H1 (cell line): ENCODE measurements around the gene WNT9A. TPM values are rescaled to one million over a fixed set of nuclear protein-coding genes. Genes with fewer than 3 reads are reported as not detected.

Experiments
- ATF2 ChIP-seq: IDR thresholded peaks from 2 replicates; pipeline ENCODE4 v1.6.1; 2012; ENCODE audit warnings: low read length, inconsistent platforms
- E2F6 ChIP-seq: IDR thresholded peaks from 2 replicates; pipeline ENCODE4 v1.6.1; 2012; ENCODE audit warnings: inconsistent platforms
- NANOG ChIP-seq: IDR thresholded peaks from 2 replicates; pipeline ENCODE4 v1.6.1; 2011; ENCODE audit warnings: low read length, low read depth, mild to moderate bottlenecking, inconsistent platforms; ENCODE audit not compliant: insufficient read depth, poor library complexity, severe bottlenecking
- SAP30 ChIP-seq: fragments of 300-600 bp; sonication (generic); IDR thresholded peaks from 2 replicates; pipeline ENCODE4 v1.7.1; 2012; ENCODE audit warnings: low read length, moderate library complexity, mild to moderate bottlenecking, inconsistent platforms; ENCODE audit not compliant: insufficient read depth, insufficient replicate concordance
- SIX5 ChIP-seq: IDR thresholded peaks from 2 replicates; pipeline ENCODE4 v1.6.1; 2011; ENCODE audit warnings: mild to moderate bottlenecking, low read depth, low read length
- SP2 ChIP-seq: IDR thresholded peaks from 2 replicates; pipeline ENCODE4 v1.6.1; 2012; ENCODE audit warnings: mild to moderate bottlenecking, low read length, inconsistent platforms
- SRF ChIP-seq: IDR thresholded peaks from 2 replicates; pipeline ENCODE4 v1.6.1; 2011; ENCODE audit warnings: mild to moderate bottlenecking, low read depth, low read length, moderate library complexity
- TAF1 ChIP-seq: IDR thresholded peaks from 2 replicates; pipeline ENCODE4 v1.6.1; 2011; ENCODE audit warnings: mild to moderate bottlenecking, low read depth, low read length
- polyA plus RNA-seq, 7 experiments: library from polyadenylated mRNA; depleted of rRNA in 3 of 7; stranded (reverse) in 5 of 7; unstranded in 2 of 7; fragments of >200 nt in 5 of 7; fragments of 200-250 nt in 2 of 7; gene quantifications; 1 replicate in 5 of 7; 2 replicates in 1 of 7; 4 replicates in 1 of 7; pipeline versions ENCODE4 v1.2.1 to v1.2.3, GENCODE V29; 2011 to 2013; ENCODE audit warnings: missing spikeins in 2 of 7, mixed read lengths in 2 of 7
- total RNA-seq: library from RNA; stranded (reverse); fragmentation: NEBNext Ultra II Directional; extraction: Animal tissue kit (Norgen Biotek cat#: 25700); gene quantifications from 2 replicates; pipeline ENCODE4 v1.2.1, GENCODE V29; 2021

Gene WNT9A
- total and polyA plus RNA-seq, 2 of the 8 experiments (the other 6 are each of a cell fraction or from before 2014, with no cell fraction given): 1.1 to 1.5 TPM

GRCh38 chr1:227894831-227895451 is 52.8 kb downstream of the WNT9A start (continued):
- TF ChIP-seq ATF2: no peak
- TF ChIP-seq SIX5: no peak
- no peak for TF ChIP-seq SAP30
- TF ChIP-seq E2F6: no peak
- TF ChIP-seq SP2: no peak
- TF ChIP-seq TAF1: no peak
- TF ChIP-seq NANOG: no peak
- no peak for TF ChIP-seq SRF
